ENCODE measurements around the gene TUBGCP6.

The TUBGCP6 gene

GRCh38 chr22:50184004-50184901 lies 60.6 kb downstream of the TUBGCP6 start:
- peak in 13 of 51 donors; percentile 20 to 61 (median 41) for DNase-seq

DNA sequence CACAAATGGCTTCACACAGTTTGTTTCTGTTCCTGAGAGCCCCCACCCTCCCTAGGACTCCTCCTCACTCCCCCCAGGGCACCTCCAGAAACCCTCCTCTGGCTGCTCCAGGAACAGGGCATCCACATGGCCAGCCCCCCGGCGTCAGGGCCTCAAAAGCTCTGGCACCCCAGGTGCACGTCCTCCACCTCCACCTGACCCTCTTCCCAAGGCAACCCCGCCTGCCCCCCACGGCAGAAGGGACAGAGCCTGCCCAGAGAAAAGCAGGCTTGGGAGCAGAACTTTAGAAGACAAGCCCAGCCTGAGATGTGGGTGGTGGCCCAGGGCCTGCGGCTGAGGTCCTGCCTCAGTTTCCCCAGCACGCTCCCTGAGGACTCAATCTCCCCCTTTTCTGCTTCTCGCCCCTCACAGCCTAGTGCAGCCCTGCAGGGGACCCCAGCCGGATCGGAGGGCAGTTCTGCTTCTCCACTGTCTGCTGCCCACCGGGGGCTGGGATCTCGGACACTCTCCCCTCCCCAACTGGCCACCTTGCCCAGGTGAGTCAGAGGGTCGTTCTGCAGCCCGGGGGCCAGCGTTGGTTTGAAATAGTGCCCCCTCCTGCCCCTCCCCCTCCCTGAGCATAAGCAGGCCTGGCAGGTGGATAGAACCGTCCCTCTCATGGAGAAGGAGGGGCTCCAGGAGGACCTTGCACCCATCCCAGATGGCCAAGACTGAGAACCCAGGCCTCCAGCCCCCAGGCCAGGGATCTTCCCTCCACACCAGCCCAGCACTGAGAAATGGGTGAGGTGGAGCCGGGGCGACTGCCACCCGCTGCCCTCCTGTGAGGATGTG lies 61.5 kb downstream of the TUBGCP6 start:
- no peak for DNase-seq

DNA sequence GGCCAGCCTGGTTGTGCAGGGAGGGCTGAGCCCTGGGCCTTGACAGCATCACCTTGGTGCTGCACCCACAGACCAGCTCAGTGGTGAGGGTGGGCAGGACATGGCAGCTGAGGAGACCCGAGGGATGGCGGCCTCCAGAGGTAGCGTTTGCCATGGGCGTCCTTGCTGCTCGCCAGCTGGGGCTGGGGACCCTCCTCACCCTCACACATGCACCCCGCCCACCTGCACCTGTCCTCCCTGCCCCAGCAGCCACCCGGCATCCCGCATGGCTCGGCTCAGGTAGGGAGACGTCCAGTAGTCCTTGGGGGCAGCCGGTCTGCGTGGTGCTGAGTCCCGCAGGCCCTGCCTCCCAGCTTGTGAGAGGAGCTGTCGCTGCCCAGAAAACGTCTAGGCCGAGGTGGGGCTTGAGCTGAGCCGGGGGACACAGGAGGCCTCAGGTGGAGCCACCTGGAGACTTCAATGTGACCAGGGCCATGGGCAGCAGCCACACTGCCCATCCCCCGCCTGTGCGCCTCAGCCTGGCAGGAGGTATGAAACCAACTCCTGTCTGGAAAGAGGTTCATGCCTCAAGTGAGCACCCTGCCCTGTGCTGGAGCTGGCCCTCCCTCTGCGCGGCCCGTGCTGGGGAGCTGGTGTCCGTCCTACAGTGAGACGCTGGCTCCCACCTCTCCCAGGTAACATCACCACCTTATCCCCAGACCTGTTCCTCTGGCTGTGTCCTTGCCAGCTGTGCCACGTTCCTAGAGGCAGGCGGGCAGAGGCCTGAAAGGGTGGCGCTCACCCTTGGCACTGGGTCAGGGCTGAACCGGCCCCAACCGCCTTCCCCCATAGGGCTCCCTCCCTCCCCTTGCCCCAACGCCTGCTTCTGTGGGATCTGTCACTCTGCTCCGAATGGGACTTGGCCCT lies 62.4 kb downstream of the TUBGCP6 start:
- no peak for DNase-seq

GRCh38 chr22:50180727-50181521 lies 63.9 kb downstream of the TUBGCP6 start:
- no peak for DNase-seq

GRCh38 chr22:50179937-50180726 lies 64.7 kb downstream of the TUBGCP6 start:
- DNase-seq: no peak

DNA sequence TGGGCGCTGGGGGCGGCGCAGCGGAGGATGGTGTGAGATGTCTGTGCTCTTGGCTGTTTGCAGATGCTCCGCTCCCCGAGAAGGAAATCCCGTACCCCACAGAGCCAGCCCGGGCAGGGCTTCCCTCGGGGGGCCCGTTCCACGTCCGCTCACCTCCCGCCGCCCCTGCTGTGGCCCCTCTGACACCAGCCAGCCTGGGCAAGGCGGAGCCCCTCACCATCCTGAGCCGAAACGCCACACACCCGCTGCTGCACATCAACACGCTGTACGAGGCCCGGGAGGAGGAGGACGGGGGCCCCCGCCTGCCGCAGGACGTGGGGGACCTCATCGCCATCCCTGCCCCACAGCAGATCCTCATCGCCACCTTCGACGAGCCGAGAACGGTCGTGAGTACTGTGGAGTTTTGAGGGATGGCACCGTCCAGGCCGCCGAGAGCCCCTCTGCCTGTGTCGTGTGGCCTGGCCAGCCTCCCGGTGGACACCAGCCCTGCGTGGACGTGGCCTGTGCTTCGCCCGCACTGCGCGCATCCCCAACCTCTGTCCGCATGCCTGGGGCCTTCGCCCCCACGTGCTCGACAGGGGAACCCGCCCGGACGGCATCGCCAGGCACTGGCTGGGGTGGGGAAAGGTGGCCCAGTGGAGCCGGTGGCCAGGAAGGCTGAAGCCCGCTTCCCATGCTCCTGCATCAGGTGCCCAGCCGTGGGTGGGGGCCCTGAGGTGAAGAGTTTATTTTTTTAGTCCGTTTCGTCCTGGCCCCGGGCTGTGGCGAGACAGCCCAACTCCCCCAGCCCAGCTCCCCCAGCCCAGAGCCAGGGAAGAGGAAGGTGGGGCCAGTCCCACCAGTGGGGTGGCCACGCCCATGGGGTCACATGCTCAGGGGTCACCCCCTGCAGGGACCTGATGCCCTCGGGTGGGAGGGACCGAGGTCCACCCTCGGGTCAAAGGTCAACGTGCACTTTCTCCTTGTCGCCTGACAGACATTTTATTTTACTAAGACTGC lies 65.7 kb downstream of the TUBGCP6 start:
- DNase-seq: no peak

DNA sequence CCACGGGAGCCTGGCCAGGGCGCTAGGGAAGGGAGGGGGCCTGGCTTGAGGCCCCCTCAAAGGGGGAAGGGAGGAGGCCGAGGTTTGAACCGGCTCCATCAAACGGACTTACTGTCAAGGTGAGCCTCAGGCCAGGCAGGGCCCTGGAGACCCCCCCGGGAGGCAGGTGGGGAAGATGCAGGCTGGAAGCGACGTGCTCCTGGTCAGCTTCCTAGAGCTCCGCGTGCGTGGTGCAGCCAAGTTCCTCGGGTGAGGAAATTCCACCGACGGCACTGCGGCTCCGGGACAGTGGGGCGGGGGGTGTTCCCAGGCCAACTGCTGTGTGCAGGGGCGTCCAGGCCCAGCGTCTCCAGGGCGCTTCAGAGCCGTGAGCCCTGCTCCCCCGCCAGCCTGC lies 66.4 kb downstream of the TUBGCP6 start:
- no peak for DNase-seq

GRCh38 chr22:50177537-50178470 lies 67.0 kb downstream of the TUBGCP6 start:
- DNase-seq: no peak

- DNase-seq: no peak
Measured at GRCh38 chr22:50176850-50177536, 67.8 kb downstream of the TUBGCP6 start.

- DNase-seq: no peak
Measured at GRCh38 chr22:50175921-50176849, 68.6 kb downstream of the TUBGCP6 start.

DNA sequence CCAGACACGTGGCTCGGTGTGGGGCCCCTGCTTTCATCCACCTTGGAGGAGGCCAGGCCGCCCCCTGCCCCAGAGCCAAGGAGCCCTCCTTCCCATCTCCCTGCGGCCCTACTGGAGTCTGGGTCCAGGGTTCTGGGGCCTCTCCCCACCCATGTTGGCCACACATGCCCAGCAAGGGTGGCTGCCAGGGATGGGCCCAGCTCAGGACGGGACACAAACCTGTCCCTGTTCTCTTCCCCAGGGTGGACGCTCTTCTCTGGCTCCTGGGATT lies 69.7 kb downstream of the TUBGCP6 start:
- no peak for DNase-seq

DNA sequence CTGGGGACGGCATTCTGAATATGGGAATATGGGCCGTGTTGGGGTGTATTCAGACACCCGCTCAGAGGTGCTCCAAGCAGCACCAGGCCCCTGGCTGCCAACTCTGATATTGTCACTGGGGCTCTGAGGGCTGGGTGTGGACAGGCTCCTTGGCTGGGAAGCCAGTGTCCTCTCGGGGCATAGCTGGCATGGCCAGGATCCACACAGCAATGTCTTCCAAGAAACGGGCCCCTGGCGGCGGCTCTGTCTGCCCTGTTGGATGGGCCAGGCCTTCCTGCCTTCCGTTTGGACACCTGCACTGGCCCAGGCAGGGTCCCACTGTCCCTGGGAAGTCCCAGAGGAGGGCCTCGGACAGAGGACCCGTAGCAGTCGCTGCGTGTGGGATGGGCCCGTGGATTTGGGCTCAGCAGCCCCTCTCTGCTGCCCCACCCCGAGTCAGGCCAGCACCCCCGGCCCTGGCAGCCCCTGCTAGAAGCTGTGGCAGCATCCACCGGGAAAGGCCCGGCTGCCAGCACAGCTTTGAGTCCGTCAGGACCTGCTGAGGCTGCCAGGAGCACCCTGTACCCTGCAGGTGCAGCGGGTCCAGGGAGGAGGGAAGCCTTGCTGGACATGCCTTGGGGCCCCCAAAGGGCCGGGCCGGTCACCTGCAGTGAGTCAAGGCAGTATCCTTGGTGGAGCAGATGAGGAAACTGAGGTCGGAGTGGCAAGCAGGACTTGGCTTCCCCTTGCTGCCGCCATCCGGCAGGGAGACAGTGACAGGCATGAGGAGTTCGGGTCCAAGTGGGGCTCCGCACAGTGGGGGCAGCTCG lies 70.2 kb downstream of the TUBGCP6 start:
- no peak for DNase-seq

DNA sequence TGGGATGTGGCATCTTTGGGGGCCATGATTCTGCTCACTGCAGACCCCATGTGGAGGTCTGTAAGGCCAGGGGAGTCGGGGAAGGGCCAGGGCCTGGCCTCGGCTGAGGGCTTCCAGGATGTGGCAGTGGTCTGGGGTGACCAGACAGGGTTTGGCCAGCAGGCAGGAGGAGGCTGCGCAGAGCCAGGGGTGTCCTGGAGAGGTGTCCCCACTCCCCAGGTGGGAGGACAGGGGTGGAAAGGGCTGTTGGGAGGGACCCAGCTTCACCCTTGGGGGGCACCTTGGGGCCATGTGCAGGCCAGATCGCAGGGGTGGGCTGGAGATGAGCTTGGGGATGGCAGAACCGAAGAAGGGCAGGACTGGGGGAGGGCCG lies 70.9 kb downstream of the TUBGCP6 start:
- no peak for DNase-seq

- no peak for DNase-seq
Measured at GRCh38 chr22:50173311-50173982, 71.4 kb downstream of the TUBGCP6 start.

Measured in hypothalamus (tissue), 51 donors.